A549 treated with AZD2906 at 1 μM for 4 hours (cell line): ENCODE data around the gene POFUT2. TPM values are rescaled to one million over a fixed set of nuclear protein-coding genes. Genes with fewer than 3 reads are reported as not detected.

Experiments used
- total RNA-seq: library from RNA; stranded (reverse); fragments of 200-300 nt; extraction: Qiagen RNA extraction; gene quantifications from 5 replicates; pipeline ENCODE4 v1.2.3, GENCODE V29; 2022

POFUT2 gene, protein sequence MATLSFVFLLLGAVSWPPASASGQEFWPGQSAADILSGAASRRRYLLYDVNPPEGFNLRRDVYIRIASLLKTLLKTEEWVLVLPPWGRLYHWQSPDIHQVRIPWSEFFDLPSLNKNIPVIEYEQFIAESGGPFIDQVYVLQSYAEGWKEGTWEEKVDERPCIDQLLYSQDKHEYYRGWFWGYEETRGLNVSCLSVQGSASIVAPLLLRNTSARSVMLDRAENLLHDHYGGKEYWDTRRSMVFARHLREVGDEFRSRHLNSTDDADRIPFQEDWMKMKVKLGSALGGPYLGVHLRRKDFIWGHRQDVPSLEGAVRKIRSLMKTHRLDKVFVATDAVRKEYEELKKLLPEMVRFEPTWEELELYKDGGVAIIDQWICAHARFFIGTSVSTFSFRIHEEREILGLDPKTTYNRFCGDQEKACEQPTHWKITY
- total RNA-seq, result 17.7 to 21.6 TPM (median 20.0 TPM) in 5 replicates

GRCh38 chr21:45287438-45288391 lies at the start of gene POFUT2:
Gene POFUT2 (minus strand): TSS chr21:45287895. CDS start chr21:45287871, 24 bp downstream.

Other genes starting within 250 kb of the POFUT2 start
- gene ADARB1, start 213.3 kb downstream of the POFUT2 start, total RNA-seq, result 6.5 to 11.5 TPM (median 8.4 TPM) in 5 replicates
- 136 to 168 TPM (median 156 TPM) in 5 replicates for gene COL18A1, start 117.3 kb upstream of the POFUT2 start, total RNA-seq